Spleen (tissue), 7 donors: ENCODE measurements around the gene C16orf86.

ENCODE experiments used
- POLR2AphosphoS5 ChIP-seq, 3 donors: sonication (generic); formaldehyde crosslinking; IDR thresholded peaks; one replicate each; pipeline ENCODE4 v1.5.1; 2017; ENCODE audit warnings: antibody characterized with exemption in 3 of 3
- TF ChIP-seq, protein P1 (sequence below), 11 experiments: fragments of 200-600 bp in 7 of 11; fragments of 450-650 bp in 4 of 11; sonication (generic) in 4 of 11; IDR thresholded peaks in 8 of 11; conservative IDR thresholded peaks in 3 of 11; 1 replicate in 7 of 11; 2 replicates in 4 of 11; pipeline versions ENCODE4 v1.4.0 to v1.8.0; 2016 to 2021; ENCODE audit warnings: antibody characterized with exemption in 11 of 11, inconsistent platforms in 4 of 11, mild to moderate bottlenecking in 1 of 11
- donor health status: DM: no; HTN: no; CAD: no; lungs with moderate emphysema.
- donor health status: DM: no; HTN: no; CAD: no.
- donor health status: DM: no; HTN: no; CAD: no.

DNA sequence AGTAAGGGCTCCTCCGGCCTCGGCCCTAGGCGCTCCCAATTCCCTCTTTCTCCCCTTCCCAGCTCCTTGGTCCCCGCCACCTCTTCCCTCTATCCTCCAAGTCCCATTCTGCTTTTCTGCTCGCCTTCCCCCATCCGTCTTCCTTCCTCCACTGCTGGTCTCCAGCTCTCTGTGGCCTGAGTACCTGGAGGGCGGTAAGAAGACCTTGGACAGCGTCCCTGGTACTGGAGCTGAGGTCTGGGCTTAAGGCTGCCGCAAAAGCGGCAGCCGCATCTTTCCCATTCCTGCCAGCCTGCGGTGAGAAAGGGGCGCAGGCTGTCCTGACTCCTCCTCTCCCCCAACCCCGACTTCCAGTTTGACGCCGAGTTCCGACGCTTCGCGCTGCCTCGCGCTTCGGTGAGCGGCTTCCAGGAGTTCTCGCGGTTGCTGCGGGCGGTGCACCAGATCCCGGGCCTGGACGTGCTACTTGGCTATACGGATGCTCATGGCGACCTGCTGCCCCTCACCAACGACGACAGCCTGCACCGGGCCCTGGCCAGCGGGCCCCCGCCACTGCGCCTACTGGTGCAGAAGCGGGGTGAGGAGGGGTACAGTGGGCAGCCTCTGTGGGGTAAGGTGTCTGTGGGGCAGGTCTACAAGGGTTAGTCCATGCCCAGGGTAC is 5.4 kb upstream of the C16orf86 start:
- TF ChIP-seq, protein P1, sequence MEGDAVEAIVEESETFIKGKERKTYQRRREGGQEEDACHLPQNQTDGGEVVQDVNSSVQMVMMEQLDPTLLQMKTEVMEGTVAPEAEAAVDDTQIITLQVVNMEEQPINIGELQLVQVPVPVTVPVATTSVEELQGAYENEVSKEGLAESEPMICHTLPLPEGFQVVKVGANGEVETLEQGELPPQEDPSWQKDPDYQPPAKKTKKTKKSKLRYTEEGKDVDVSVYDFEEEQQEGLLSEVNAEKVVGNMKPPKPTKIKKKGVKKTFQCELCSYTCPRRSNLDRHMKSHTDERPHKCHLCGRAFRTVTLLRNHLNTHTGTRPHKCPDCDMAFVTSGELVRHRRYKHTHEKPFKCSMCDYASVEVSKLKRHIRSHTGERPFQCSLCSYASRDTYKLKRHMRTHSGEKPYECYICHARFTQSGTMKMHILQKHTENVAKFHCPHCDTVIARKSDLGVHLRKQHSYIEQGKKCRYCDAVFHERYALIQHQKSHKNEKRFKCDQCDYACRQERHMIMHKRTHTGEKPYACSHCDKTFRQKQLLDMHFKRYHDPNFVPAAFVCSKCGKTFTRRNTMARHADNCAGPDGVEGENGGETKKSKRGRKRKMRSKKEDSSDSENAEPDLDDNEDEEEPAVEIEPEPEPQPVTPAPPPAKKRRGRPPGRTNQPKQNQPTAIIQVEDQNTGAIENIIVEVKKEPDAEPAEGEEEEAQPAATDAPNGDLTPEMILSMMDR (IDR thresholded peaks at IDR 0.05 in 8 of 11, conservative IDR thresholded peaks at IDR 0.05 in 3 of 11): peak in 1 of 11 experiments; percentile 1
- no peak for TF ChIP-seq POLR2AphosphoS5 (IDR thresholded peaks at IDR 0.05)
